ENCODE results near the gene PLEKHA7. TPM values are rescaled to one million over a fixed set of nuclear protein-coding genes. Genes with fewer than 3 reads are reported as not detected.

The PLEKHA7 gene
- total and polyA plus RNA-seq, 2 of the 4 experiments (the other 2 are of a cell fraction), result 0.12 TPM; not detected in 1

- Histone ChIP-seq H3K27ac (ENCODE audit: insufficient read depth, low read length) (no peak overlapping the region), H2AK9ac (replicated peaks; ENCODE audit: low read depth, low read length, poor library complexity) (no peak overlapping the region), H3K9ac (ENCODE audit: low read depth, low read length) (no peak overlapping the region), H2AK5ac (ENCODE audit: low read depth, low read length) (no peak overlapping the region), H3K4me1 (ENCODE audit: control insufficient read depth, insufficient read depth, low read length) (no peaks in the 10 kb centered on the region), H3K27me3 (ENCODE audit: control insufficient read depth, insufficient read depth, low read length) (no peaks in the 10 kb centered on the region; the same call in 1 of the 2 replicates), H3K9me1 (ENCODE audit: insufficient read depth, low read length) (no peaks in the 10 kb centered on the region), H4K20me1 (ENCODE audit: insufficient read depth, low read length) (no peaks in the 10 kb centered on the region), H3K4me2 (ENCODE audit: low read depth, low read length) (no peak overlapping the region), H4K91ac (ENCODE audit: insufficient read depth, low read depth, low read length) (no peak overlapping the region), H3K9me3 (ENCODE audit: control insufficient read depth, insufficient read depth, low read length) (no peaks in the 10 kb centered on the region), H2BK20ac (ENCODE audit: low read depth, low read length) (no peak overlapping the region), H2BK5ac (ENCODE audit: low read depth, low read length, poor library complexity, severe bottlenecking) (no peak overlapping the region), H4K8ac (ENCODE audit: low read depth in 2 of 2, low read length in 2 of 2) (no peak overlapping the region), H2BK120ac (ENCODE audit: low read depth, low read length) (no peak overlapping the region), H3K56ac (ENCODE audit: extremely low read depth, insufficient read depth, low read length) (no peak overlapping the region), H3K4me3 (ENCODE audit: insufficient read depth, low read depth, low read length) (no peak overlapping the region), H2AFZ (replicated peaks; ENCODE audit: low read length, poor library complexity) (no peak overlapping the region), H2BK15ac (ENCODE audit: low read depth, low read length) (no peak overlapping the region), H3K18ac (ENCODE audit: low read depth, low read length) (no peak overlapping the region), H3K36me3 (ENCODE audit: control insufficient read depth, insufficient read depth, low read length) (no peaks in the 10 kb centered on the region), H3K79me1 (ENCODE audit: low read depth in 1 of 2, low read length in 2 of 2) (no peaks in the 10 kb centered on the region), H3K14ac (replicated peaks; ENCODE audit: low read depth, low read length) (no peak overlapping the region), H3K4ac (ENCODE audit: low read depth, low read length) (no peak overlapping the region), H4K5ac (ENCODE audit: low read depth, low read length) (no peak overlapping the region), H3K23ac (ENCODE audit: low read depth, low read length) (no peak overlapping the region)
- intact Hi-C loops (cut with micrococcal nuclease) (no loop called here), dilution Hi-C loops (cut with HindIII; ENCODE audit: low sequenced_read_pairs, unreplicated experiment) (no loop called here), in situ Hi-C loops (cut with MboI; ENCODE audit: low sequenced_read_pairs) (no loop called here)
- POLR2A ChIA-PET (ENCODE audit: unreplicated experiment), result no interaction called here
- no CpG with 5 or more reads among the region's 1 CpG for WGBS, 2 experiments (ENCODE audit: extremely low coverage in 2 of 2, insufficient read length in 1 of 2)
- TF ChIP-seq MXI1 (IDR thresholded peaks at IDR 0.05; ENCODE audit: borderline replicate concordance, low read depth, low read length) (no peak), SMC3 (IDR thresholded peaks at IDR 0.05; ENCODE audit: low read depth, low read length) (no peak), MAFK (IDR thresholded peaks at IDR 0.05; ENCODE audit: low read depth, low read length) (no peak), BHLHE40 (IDR thresholded peaks at IDR 0.05; ENCODE audit: low read depth, low read length) (no peak), CTCF (conservative IDR thresholded peaks at IDR 0.05; ENCODE audit: low read depth, low read length) (no peak)
- ATAC-seq (ENCODE audit: low read depth) (no peak), DNase-seq (no peak)
- no TSS peak for BruUV-seq (replicated peaks)
- CTCF ChIA-PET, result interaction anchor here (0.6 kb wide), 1 partner anchor 20 kb away, joined by 3 read pairs; no protein-coding TSS in a partner anchor
Measured at GRCh38 chr11:16890442-16890841, 123.8 kb downstream of the PLEKHA7 start.
